Measurements from ENCODE around the gene CPNE5. TPM values are rescaled to one million over a fixed set of nuclear protein-coding genes. Genes with fewer than 3 reads are reported as not detected.

CPNE5 gene
- total RNA-seq, 2 experiments from 2014 or later: 4.0 TPM

Other genes starting within 250 kb of the CPNE5 start
- gene SRSF3, start 245.1 kb downstream of the CPNE5 start, total RNA-seq: 100 to 1,000 TPM; 384 to 385 TPM
- gene CDKN1A, start 160.7 kb downstream of the CPNE5 start, total RNA-seq: 100 to 1,000 TPM; 107 to 109 TPM
- under 1 TPM; 0.15 to 0.25 TPM for gene RAB44, start 141.6 kb downstream of the CPNE5 start, total RNA-seq
- gene PPIL1, start 35.4 kb upstream of the CPNE5 start, total RNA-seq: 10 to 100 TPM; 22.8 to 24.3 TPM
- gene C6orf89, start 46.5 kb upstream of the CPNE5 start, total RNA-seq: 10 to 100 TPM; 51.8 to 53.8 TPM
- 1 to 10 TPM; 7.3 to 8.5 TPM for gene PI16, start 115.3 kb upstream of the CPNE5 start, total RNA-seq
- 100 to 1,000 TPM; 131 TPM for gene MTCH1, start 146.8 kb upstream of the CPNE5 start, total RNA-seq
- 1 to 10 TPM; 4.7 to 4.9 TPM for gene FGD2, start 166.2 kb upstream of the CPNE5 start, total RNA-seq

Measured in activated CD4-positive, alpha-beta memory T cell treated with anti-CD3 and anti-CD28 coated beads, Interleukin-2, amount 10 ng/mL, durations not matched to agents 7 days and 5 days (primary cell).